ENCODE data around the gene CCDC121. TPM values are rescaled to one million over a fixed set of nuclear protein-coding genes. Genes with fewer than 3 reads are reported as not detected.
"Not testable (repeated sequence)": the region's sequence is repeated elsewhere in the genome, so short reads cannot be mapped to it uniquely, and the experiment has no call there.

CCDC121 gene
- total RNA-seq, 1 donor from 2014 or later, result 4.9 TPM

- DNase-seq (ENCODE audit: low spot score in 2 of 2, unreplicated experiment in 2 of 2), result no peak
- Mint-ChIP-seq H3K9me3 (no peaks in the 10 kb centered on the region), H3K4me3 (no peak overlapping the region), H3K4me1 (no peaks in the 10 kb centered on the region), H3K27ac (no peak overlapping the region), H3K27me3 (ENCODE audit: low read depth) (no peaks in the 10 kb centered on the region), H3K36me3 (peaks cover 31% of the 10 kb centered on the region)
- TF ChIP-seq CTCF (IDR thresholded peaks at IDR 0.05; ENCODE audit: unreplicated experiment), result no peak
Observed at GRCh38 chr2:27640722-27641245, 12.0 kb upstream of the CCDC121 start.

- DNase-seq (ENCODE audit: low spot score in 2 of 2, unreplicated experiment in 2 of 2), result no peak
- Mint-ChIP-seq H3K27me3 (ENCODE audit: low read depth) (no peaks in the 10 kb centered on the region), H3K27ac (no peak overlapping the region), H3K36me3 (peaks cover 42% of the 10 kb centered on the region), H3K4me1 (no peaks in the 10 kb centered on the region), H3K4me3 (no peak overlapping the region), H3K9me3 (no peaks in the 10 kb centered on the region)
- no peak for TF ChIP-seq CTCF (IDR thresholded peaks at IDR 0.05; ENCODE audit: unreplicated experiment)
Observed at GRCh38 chr2:27638709-27639108, 9.9 kb upstream of the CCDC121 start.

GRCh38 chr2:27638037-27638637 lies 9.3 kb upstream of the CCDC121 start:
- TF ChIP-seq CTCF (IDR thresholded peaks at IDR 0.05; ENCODE audit: unreplicated experiment), result no peak
- no peaks in the 10 kb centered on the region for H3K27me3 Mint-ChIP-seq (ENCODE audit: low read depth)
- H3K36me3 Mint-ChIP-seq, result peaks cover 41% of the 10 kb centered on the region
- no peaks in the 10 kb centered on the region for H3K9me3 Mint-ChIP-seq
- no peak overlapping the region for H3K27ac Mint-ChIP-seq
- DNase-seq (ENCODE audit: low spot score in 2 of 2, unreplicated experiment in 2 of 2), result no peak
- no peaks in the 10 kb centered on the region for H3K4me1 Mint-ChIP-seq
- no peak overlapping the region for H3K4me3 Mint-ChIP-seq

GRCh38 chr2:27636766-27637165 lies 8.0 kb upstream of the CCDC121 start:
- Mint-ChIP-seq H3K4me3 (no peak overlapping the region), H3K36me3 (peaks cover 49% of the 10 kb centered on the region), H3K27ac (no peak overlapping the region), H3K4me1 (no peaks in the 10 kb centered on the region), H3K27me3 (ENCODE audit: low read depth) (no peaks in the 10 kb centered on the region), H3K9me3 (no peaks in the 10 kb centered on the region)
- no peak for DNase-seq (ENCODE audit: low spot score in 2 of 2, unreplicated experiment in 2 of 2)
- no peak for TF ChIP-seq CTCF (IDR thresholded peaks at IDR 0.05; ENCODE audit: unreplicated experiment)

GRCh38 chr2:27634291-27634690 lies 5.5 kb upstream of the CCDC121 start:
- no peaks in the 10 kb centered on the region for H3K4me1 Mint-ChIP-seq
- H3K9me3 Mint-ChIP-seq, result no peaks in the 10 kb centered on the region
- no peak for DNase-seq (ENCODE audit: low spot score in 2 of 2, unreplicated experiment in 2 of 2)
- no peak for TF ChIP-seq CTCF (IDR thresholded peaks at IDR 0.05; ENCODE audit: unreplicated experiment)
- H3K27me3 Mint-ChIP-seq (ENCODE audit: low read depth), result no peaks in the 10 kb centered on the region
- H3K36me3 Mint-ChIP-seq, result peaks cover 40% of the 10 kb centered on the region
- no peak overlapping the region for H3K4me3 Mint-ChIP-seq
- no peak overlapping the region for H3K27ac Mint-ChIP-seq

- H3K27ac Mint-ChIP-seq; H3K27me3 Mint-ChIP-seq (ENCODE audit: low read depth); H3K4me3 Mint-ChIP-seq; DNase-seq (ENCODE audit: low spot score in 2 of 2, unreplicated experiment in 2 of 2); H3K9me3 Mint-ChIP-seq: not testable (repeated sequence)
- H3K4me1 Mint-ChIP-seq, result peaks cover 13% of the 10 kb centered on the region
- peaks cover 20% of the 10 kb centered on the region for H3K36me3 Mint-ChIP-seq
Observed at GRCh38 chr2:27630257-27630656, 1.4 kb upstream of the CCDC121 start.
